ENCODE measurements around the gene RAB21.

- peak; percentile 47 to 84 (median 75) for TF ChIP-seq CTCF (IDR thresholded peaks at IDR 0.05 in 8 of 11, conservative IDR thresholded peaks at IDR 0.05 in 3 of 11)
- no peak for TF ChIP-seq POLR2A (IDR thresholded peaks at IDR 0.05)
- no peak for TF ChIP-seq POLR2AphosphoS5 (IDR thresholded peaks at IDR 0.05)
Measured at GRCh38 chr12:71746974-71747611, 7.6 kb upstream of the RAB21 start.
